ENCODE measurements around the gene UQCRC2.

The UQCRC2 gene

DNA sequence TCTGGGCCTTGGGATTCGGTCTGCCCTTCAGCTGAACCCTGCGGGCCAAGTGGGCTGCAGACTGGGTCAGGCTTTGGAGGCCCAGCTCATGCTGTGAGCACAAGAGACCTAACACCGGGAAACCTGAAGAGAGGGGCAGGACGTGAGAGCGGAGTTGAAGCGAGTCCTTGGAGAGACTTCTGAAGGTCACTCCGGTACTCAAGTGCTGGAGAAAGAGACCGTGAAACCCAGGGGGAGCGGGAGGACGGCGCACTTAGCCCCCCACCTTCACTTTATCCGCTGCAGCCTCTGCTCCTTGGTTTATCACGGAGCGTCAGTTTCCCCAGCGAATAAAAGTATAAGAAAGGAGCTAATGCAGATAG, 361 bp downstream of the UQCRC2 start (continued):
- TF ChIP-seq ZNF707 (tag by site-specific recombination; IDR thresholded peaks at IDR 0.05): no peak
- TF ChIP-seq OVOL3 (tag by site-specific recombination; IDR thresholded peaks at IDR 0.05): no peak

DNA sequence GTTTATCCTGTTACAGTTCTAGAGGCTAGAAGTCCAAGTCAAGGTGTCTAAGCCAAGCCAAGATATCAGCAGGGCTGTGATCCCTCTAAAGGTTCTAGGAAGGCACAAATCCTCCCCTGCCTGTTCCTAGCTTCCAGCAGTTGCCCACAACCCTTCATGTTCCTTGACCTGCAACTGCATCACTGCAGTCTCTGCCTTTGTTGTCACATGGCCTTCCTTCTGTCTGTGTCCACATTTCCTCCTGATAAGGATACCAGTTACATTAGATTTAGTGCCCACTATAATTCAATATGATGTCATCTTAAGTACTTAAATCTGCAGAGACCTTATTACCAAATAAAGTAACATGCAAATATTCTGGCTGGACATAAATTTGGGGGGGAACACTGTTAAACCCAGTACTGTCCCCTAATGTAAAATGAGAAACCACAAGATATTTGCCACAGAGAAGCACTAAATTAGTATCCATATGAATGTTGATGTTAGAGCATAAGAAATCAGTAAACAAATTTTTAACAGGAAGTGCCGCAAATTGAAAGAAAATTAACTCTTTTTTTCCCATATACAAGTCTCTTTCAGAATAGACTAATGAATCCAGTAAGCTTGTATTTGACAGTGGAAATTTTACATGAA, 4.7 kb downstream of the UQCRC2 start:
- Histone ChIP-seq H3K9me3 (ENCODE audit: control insufficient read depth, insufficient read depth, low read depth, low read length) (no peaks in the 10 kb centered on the region), H3K4me1 (ENCODE audit: control insufficient read depth, insufficient read depth, low read length) (peaks cover 4% of the 10 kb centered on the region; the same call in 1 of the 2 replicates), H3K27ac (ENCODE audit: extremely low read depth, low read depth, low read length) (no peak overlapping the region), H3K4me3 (ENCODE audit: low read depth, low read length) (no peak overlapping the region), H3K36me3 (ENCODE audit: control insufficient read depth in 2 of 2, insufficient read depth in 1 of 2, low read length in 2 of 2) (peaks cover 31 to 74% of the 10 kb centered on the region in 2 experiments)
- ChIA-PET CTCF (interaction anchor here (1.1 to 1.3 kb wide), 2 partner anchors 120 to 231 kb away, joined by 4 read pairs; no protein-coding TSS in a partner anchor), POLR2A (no interaction called here)
- TF ChIP-seq, protein P1, sequence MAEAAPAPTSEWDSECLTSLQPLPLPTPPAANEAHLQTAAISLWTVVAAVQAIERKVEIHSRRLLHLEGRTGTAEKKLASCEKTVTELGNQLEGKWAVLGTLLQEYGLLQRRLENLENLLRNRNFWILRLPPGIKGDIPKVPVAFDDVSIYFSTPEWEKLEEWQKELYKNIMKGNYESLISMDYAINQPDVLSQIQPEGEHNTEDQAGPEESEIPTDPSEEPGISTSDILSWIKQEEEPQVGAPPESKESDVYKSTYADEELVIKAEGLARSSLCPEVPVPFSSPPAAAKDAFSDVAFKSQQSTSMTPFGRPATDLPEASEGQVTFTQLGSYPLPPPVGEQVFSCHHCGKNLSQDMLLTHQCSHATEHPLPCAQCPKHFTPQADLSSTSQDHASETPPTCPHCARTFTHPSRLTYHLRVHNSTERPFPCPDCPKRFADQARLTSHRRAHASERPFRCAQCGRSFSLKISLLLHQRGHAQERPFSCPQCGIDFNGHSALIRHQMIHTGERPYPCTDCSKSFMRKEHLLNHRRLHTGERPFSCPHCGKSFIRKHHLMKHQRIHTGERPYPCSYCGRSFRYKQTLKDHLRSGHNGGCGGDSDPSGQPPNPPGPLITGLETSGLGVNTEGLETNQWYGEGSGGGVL (tag by site-specific recombination; IDR thresholded peaks at IDR 0.05): no peak
- TF ChIP-seq, protein P2, sequence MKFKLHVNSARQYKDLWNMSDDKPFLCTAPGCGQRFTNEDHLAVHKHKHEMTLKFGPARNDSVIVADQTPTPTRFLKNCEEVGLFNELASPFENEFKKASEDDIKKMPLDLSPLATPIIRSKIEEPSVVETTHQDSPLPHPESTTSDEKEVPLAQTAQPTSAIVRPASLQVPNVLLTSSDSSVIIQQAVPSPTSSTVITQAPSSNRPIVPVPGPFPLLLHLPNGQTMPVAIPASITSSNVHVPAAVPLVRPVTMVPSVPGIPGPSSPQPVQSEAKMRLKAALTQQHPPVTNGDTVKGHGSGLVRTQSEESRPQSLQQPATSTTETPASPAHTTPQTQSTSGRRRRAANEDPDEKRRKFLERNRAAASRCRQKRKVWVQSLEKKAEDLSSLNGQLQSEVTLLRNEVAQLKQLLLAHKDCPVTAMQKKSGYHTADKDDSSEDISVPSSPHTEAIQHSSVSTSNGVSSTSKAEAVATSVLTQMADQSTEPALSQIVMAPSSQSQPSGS (tag by site-specific recombination; IDR thresholded peaks at IDR 0.05; ENCODE audit: low read depth): 0 out of 2 replicates have a peak, but pooled peaks have one; percentile 23

DNA sequence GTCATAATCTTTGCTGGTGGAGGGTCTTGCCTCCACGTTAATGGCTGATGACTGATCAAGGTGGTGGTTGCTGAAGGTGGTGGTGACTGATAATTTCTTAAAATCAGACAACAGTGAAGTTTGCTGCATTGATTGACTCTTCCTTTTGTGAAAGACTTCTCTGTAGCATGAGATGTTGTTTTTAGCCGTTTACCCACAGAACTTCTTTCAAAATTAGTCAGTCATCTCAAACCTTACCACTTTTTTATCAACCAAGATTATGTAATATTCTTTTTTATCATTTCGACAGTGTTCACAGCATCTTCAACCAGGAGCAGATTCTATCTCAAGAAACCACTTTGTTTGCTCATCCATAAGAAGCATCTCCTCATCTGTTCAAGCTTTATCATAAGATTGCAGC, 5.9 kb downstream of the UQCRC2 start:
- H3K4me3 ChIP-seq (ENCODE audit: low read depth, low read length): no peak overlapping the region
- H3K4me1 ChIP-seq (ENCODE audit: control insufficient read depth, insufficient read depth, low read length): peaks cover 4% of the 10 kb centered on the region; the same call in 1 of the 2 replicates
- H3K9me3 ChIP-seq (ENCODE audit: control insufficient read depth, insufficient read depth, low read depth, low read length): no peaks in the 10 kb centered on the region
- POLR2A ChIA-PET: interaction anchor here (1.0 kb wide), 1 partner anchor 9 kb away, joined by 3 read pairs; no protein-coding TSS in a partner anchor
- H3K36me3 ChIP-seq (ENCODE audit: control insufficient read depth in 2 of 2, insufficient read depth in 1 of 2, low read length in 2 of 2): peaks cover 39 to 86% of the 10 kb centered on the region in 2 experiments
- CTCF ChIA-PET: no interaction called here
- H3K27ac ChIP-seq (ENCODE audit: extremely low read depth, low read depth, low read length): no peak overlapping the region
- TF ChIP-seq ZBTB20 (tag by site-specific recombination; IDR thresholded peaks at IDR 0.05) (no peak), ZNF138 (tag by site-specific recombination; IDR thresholded peaks at IDR 0.05; ENCODE audit: borderline replicate concordance) (no peak), ZNF239 (tag by site-specific recombination; IDR thresholded peaks at IDR 0.05) (no peak), SETDB1 (IDR thresholded peaks at IDR 0.05; ENCODE audit: insufficient read length, low read length) (no peak), ZSCAN16 (tag by site-specific recombination; IDR thresholded peaks at IDR 0.05) (no peak), ZNF423 (tag by site-specific recombination; IDR thresholded peaks at IDR 0.05) (no peak), ZNF223 (tag by site-specific recombination; IDR thresholded peaks at IDR 0.05) (no peak), ZNF596 (tag by site-specific recombination; IDR thresholded peaks at IDR 0.05) (no peak), ZNF610 (tag by site-specific recombination; IDR thresholded peaks at IDR 0.05; ENCODE audit: borderline replicate concordance) (no peak), ZNF549 (tag by site-specific recombination; IDR thresholded peaks at IDR 0.05) (no peak), ZNF404 (tag by site-specific recombination; IDR thresholded peaks at IDR 0.05) (no peak)
- TF ChIP-seq, protein P3, sequence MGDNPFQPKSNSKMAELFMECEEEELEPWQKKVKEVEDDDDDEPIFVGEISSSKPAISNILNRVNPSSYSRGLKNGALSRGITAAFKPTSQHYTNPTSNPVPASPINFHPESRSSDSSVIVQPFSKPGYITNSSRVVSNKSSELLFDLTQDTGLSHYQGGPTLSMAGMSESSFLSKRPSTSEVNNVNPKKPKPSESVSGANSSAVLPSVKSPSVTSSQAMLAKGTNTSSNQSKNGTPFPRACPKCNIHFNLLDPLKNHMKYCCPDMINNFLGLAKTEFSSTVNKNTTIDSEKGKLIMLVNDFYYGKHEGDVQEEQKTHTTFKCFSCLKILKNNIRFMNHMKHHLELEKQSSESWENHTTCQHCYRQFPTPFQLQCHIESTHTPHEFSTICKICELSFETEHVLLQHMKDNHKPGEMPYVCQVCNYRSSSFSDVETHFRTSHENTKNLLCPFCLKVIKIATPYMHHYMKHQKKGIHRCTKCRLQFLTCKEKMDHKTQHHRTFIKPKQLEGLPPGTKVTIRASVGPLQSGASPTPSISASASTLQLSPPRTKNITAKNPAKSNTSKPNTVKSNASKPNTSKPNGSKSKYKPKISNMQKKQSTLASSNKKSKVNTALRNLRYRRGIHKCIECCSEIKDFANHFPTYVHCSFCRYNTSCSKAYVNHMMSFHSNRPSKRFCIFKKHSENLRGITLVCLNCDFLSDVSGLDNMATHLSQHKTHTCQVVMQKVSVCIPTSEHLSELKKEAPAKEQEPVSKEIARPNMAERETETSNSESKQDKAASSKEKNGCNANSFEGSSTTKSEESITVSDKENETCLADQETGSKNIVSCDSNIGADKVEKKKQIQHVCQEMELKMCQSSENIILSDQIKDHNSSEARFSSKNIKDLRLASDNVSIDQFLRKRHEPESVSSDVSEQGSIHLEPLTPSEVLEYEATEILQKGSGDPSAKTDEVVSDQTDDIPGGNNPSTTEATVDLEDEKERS (tag by site-specific recombination; IDR thresholded peaks at IDR 0.05): no peak
- TF ChIP-seq, protein P4, sequence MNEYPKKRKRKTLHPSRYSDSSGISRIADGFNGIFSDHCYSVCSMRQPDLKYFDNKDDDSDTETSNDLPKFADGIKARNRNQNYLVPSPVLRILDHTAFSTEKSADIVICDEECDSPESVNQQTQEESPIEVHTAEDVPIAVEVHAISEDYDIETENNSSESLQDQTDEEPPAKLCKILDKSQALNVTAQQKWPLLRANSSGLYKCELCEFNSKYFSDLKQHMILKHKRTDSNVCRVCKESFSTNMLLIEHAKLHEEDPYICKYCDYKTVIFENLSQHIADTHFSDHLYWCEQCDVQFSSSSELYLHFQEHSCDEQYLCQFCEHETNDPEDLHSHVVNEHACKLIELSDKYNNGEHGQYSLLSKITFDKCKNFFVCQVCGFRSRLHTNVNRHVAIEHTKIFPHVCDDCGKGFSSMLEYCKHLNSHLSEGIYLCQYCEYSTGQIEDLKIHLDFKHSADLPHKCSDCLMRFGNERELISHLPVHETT (tag by site-specific recombination; IDR thresholded peaks at IDR 0.05): no peak
- TF ChIP-seq, protein P5, sequence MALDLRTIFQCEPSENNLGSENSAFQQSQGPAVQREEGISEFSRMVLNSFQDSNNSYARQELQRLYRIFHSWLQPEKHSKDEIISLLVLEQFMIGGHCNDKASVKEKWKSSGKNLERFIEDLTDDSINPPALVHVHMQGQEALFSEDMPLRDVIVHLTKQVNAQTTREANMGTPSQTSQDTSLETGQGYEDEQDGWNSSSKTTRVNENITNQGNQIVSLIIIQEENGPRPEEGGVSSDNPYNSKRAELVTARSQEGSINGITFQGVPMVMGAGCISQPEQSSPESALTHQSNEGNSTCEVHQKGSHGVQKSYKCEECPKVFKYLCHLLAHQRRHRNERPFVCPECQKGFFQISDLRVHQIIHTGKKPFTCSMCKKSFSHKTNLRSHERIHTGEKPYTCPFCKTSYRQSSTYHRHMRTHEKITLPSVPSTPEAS (tag by site-specific recombination; IDR thresholded peaks at IDR 0.05): no peak
- TF ChIP-seq, protein P1 (tag by site-specific recombination; IDR thresholded peaks at IDR 0.05): no peak
- TF ChIP-seq, protein P6, sequence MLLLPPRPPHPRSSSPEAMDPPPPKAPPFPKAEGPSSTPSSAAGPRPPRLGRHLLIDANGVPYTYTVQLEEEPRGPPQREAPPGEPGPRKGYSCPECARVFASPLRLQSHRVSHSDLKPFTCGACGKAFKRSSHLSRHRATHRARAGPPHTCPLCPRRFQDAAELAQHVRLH (tag by site-specific recombination; IDR thresholded peaks at IDR 0.05): no peak
